Stimulated activated CD8-positive, alpha-beta memory T cell treated with anti-CD3 and anti-CD28 coated beads, Interleukin-12 subunit alpha, Interleukin-12 subunit beta, amount 100 ng/mL, for 4 hours (primary cell): ENCODE measurements around the gene MEIS2.

Experiments used
- DNase-seq: peaks from one replicate; pipeline ENCODE4 v3.0.0-alpha.2; 2020; ENCODE audit warnings: low read depth

Gene MEIS2

GRCh38 chr15:36926427-36926825 lies 173.9 kb downstream of the MEIS2 start:
- DNase-seq = no peak

- DNase-seq = no peak
Measured at GRCh38 chr15:36925653-36926426, 174.5 kb downstream of the MEIS2 start.

DNA sequence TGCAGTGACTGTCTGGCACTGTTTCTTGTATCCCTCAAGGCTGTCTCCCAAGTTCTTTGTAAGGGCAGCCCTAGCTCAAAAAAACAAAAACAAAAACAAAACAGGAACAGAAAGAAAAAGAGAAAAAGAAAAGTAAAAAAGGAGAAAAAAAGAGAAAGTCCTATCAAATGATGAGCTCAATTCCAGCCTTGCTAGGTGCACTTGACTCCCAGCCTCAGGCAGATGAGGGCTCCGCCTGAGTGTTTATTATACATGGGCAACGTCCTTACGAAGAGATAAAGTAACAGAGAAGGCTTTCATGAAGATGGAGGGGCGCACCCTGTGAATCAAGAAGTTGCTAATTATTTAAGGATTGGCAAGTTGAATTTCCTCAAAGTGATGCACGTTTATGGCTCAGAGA lies 175.3 kb downstream of the MEIS2 start:
- no peak for DNase-seq

DNA sequence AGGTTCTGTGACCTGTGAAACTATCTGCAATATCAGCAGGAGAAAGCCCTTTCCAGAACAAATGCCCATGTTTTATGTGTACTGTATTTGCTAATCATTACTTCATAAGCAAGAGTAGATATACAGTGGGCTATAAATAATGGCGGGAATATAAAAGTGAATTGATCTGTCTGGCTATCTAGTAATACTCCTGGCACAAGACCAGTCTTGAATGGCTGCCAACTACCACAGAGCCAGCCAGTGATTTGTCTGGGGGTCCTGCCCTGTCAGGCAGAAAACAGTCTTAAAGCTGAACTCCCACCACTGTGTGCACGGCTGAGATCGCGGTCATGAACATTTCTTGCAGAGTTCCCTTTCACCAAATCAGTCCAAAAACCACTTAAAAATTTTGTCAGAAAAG lies 176.3 kb downstream of the MEIS2 start:
- DNase-seq = no peak

GRCh38 chr15:36921484-36922091 lies 178.8 kb downstream of the MEIS2 start:
- DNase-seq = no peak

GRCh38 chr15:36917411-36918267 lies 182.7 kb downstream of the MEIS2 start:
- DNase-seq = no peak

GRCh38 chr15:36914960-36915808 lies 185.2 kb downstream of the MEIS2 start:
- no peak for DNase-seq

DNA sequence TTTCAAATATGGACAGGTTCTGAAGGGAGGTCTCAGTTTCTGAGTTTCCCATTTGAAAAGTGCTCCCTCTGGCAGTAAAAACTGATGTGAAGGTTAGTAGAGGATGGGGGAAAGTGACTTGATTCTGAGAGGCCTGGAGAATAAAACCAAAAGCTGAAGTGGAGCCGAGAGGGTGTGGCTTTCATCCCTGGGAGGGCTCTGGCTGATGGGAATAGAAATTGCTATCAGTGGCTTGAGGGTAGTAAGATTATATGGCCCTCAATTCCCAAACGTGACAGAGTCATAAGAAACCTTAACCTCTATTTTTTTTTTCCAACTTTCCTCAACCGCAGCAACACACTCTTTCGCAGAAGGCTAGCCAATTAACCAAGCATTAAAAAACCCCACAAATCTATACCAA lies 185.9 kb downstream of the MEIS2 start:
- no peak for DNase-seq

GRCh38 chr15:36912311-36912712 lies 188.0 kb downstream of the MEIS2 start:
- no peak for DNase-seq

DNA sequence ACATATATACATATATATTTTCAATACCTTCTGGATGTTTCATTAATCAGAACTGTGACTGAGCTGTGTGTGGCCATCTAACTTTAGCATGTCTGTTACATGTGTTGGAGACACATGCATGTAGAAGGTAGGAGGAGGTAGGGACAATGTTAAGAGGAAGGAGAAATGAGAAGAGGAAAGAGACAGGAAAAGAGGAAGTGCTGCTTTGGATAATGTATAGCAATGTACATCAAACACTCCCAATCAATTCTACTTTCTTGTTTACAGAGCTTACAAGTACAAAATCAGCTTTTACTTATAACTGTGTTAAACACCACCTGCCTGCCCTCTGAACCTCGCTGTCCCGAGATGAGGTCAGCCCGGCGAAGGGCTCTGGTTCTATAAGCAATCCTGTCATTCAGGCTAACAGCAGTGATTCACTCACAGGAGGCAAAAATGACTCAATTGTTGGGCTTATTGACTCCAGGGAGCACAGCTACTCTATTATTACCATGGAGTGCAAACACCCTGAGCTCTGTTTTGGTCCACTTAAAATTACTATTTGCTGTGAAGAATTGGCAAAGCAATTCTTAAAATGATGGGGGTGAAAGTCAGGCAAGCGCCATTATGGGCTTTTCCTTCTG lies 188.9 kb downstream of the MEIS2 start:
- DNase-seq = no peak

DNA sequence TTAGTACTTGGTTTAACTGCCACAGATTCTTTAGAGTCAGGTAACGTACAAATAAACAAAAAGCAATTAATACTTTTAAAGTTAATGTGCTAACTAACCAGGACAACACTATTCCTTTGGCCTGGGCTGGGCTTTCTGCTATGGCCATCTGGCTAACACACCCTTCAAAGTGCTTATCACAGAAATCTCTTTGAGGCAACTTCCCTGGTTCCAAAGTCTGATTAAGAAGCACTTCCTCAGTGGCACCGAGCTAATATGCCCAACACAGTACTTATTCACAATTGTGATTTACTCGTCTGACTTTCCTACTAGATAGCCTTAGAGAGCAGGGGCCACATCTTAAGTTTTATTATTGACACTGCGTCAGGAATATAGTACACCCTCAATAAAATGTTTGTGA lies 191.4 kb downstream of the MEIS2 start:
- no peak for DNase-seq

- no peak for DNase-seq
Measured at GRCh38 chr15:36907295-36907694, 193.1 kb downstream of the MEIS2 start.

DNA sequence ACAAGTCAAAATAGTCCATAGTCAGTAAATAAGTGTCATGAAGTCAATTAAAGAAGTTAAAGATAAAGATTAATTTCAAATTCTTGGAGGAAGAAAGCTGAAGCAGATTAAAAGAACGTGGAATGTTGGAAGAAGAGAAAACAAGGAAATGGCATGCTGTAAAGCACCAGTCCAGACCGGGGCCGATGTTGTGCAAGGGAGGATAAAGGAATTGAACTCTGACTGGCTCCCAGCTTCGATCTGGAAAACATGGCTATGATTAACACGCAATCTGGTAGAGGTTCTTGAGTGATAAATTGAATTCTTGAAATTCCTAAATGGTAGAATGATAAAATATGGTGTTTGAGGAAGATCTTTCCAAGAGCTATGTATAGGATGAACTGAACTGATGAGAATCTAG lies 194.4 kb downstream of the MEIS2 start:
- no peak for DNase-seq

DNA sequence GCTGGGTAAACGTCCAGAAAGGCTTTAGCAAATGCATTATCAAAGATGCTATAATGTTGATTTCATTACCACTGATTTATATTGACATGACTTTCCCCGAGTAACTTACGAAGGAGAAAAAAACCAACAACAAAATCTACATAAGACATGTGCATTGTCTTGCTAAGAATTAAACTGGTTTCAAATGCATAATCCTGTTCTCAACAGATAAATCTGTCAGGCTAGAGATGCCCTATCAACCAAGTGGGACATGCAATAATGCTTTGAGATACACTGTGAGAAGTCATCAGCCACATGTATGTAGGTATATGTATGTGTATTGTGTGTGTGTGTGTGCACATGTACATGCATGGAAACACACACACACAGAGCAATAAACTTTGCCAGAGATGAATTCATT lies 195.6 kb downstream of the MEIS2 start:
- DNase-seq = no peak

DNA sequence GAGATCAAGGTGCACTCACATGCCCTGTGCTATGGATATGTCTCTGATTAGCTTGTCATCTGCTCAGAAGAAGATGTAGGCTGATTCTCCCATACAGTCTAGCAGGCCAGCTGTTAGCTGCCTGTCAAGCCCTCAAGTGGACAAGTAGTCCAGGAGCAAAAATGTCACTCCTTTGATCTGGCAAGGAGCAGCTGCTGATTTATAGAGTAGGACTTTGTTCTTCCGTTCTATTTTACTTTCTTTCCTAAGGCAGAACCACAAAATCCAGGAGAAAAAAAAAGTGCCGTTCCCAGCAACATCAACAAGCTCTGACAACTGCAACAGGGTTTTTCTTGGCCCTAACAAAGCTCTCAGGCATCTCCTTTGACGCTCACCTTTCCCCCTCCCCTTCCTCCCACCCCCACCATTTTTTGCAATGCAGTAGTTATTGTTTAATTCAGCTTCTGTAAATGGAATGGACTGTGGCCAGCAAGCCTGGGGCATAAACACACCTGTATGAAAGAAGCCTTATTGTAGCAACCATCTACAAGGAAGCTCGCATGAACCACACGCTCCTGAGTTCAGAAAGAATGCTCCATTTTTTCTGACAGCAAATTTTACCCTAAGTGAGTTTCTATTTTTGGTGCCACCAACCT lies 196.3 kb downstream of the MEIS2 start:
- no peak for DNase-seq

DNA sequence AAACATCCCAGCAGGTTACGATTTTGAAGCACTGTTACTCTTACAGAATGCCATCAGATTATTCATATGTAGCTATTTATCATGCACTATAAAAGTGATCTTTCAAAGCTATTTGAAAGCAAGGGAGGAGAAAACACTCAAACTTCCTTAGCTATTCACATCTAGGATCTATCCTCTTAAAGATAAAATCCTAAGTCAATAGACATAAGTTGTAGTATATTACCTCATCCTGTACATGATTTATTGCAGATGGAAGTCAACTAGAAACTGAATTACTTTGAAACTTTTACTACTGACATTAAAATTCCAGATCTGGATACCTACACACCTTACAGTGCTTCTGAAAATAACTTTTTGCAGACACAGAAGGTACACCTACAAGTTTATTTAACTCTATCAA lies 197.2 kb downstream of the MEIS2 start:
- no peak for DNase-seq

GRCh38 chr15:36901012-36901411 lies 199.3 kb downstream of the MEIS2 start:
- no peak for DNase-seq

DNA sequence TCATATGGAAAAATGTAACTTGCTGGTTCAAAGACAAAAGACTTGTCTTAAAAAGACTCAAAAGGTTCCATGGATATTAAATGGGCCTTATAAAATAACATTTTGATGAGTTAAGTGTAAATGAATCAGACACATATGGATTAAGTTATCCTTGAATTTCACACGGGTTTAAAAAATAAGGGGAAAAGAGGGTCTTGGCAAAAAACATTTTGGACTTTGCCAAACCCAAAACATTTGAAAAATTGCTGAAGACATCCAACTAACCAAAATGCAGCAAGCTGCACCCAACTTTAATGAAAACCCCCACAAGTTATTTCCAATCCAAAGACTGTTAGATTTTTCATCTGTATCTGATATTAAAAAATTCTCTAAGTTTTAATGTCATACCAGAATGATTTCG lies 200.7 kb downstream of the MEIS2 start:
- DNase-seq = no peak

- no peak for DNase-seq
Measured at GRCh38 chr15:36898536-36899126, 201.7 kb downstream of the MEIS2 start.

GRCh38 chr15:36897834-36898233 lies 202.5 kb downstream of the MEIS2 start:
- DNase-seq = no peak

GRCh38 chr15:36896949-36897348 lies 203.4 kb downstream of the MEIS2 start:
- DNase-seq = no peak
